Activated effector memory CD4-positive, alpha-beta T cell treated with Interleukin-2 at 50 U/mL for 16 hours (primary cell): Measurements from ENCODE around the gene LTBP4.
A peak's percentile ranks its signal among the peaks of the same experiment; 100 is the strongest.

Experiments used
- DNase-seq: peaks from one replicate; pipeline ENCODE4 v3.0.0-alpha.2; 2020

The LTBP4 gene

DNA sequence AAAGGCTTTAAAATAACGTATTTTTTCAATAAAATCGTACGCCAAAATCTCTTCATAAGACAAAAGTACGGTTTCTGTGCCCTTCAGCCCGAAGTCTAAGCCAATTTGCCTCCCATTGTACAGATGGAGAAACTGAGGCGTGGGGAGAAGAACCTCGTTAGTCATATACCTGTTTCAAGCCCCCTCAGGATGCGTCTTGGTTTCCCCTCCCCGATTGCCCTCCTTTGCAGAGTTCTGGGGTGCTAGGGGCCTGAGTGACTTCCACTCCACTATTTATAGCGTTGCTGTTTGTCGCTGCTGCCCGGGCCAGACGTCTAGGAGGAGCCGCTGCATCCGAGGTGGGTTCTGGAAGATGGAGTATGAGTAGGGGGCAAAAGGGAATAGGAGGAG is 2.3 kb upstream of the LTBP4 start:
- DNase-seq = no peak

DNA sequence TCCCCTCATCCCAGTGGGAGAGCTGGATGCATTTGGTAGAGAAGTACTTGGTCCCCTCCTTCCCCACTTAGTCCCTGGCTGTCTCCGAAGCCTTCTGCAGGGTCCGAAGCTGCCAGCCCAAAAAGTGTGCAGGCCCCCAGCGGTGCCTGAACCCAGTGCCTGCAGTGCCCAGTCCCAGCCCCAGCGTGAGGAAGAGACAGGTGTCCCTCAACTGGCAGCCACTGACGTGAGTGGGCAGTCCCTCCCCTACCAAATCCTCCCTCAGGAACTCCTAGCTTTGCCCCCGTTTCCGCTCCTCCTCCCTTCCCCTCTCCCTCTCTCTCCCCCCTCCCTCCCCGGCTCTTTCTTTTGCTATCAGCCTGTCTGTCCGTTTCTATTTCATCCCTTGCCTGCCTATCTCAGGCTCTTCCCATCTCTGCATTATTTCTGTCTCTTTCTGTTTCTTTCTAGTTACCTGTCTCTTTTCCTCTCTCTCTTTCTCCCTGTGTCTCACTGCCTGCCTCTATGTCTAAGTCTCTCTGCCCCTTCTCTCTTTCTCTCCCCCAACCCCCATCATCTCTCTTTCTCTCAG is 1.8 kb upstream of the LTBP4 start:
- DNase-seq = no peak

DNA sequence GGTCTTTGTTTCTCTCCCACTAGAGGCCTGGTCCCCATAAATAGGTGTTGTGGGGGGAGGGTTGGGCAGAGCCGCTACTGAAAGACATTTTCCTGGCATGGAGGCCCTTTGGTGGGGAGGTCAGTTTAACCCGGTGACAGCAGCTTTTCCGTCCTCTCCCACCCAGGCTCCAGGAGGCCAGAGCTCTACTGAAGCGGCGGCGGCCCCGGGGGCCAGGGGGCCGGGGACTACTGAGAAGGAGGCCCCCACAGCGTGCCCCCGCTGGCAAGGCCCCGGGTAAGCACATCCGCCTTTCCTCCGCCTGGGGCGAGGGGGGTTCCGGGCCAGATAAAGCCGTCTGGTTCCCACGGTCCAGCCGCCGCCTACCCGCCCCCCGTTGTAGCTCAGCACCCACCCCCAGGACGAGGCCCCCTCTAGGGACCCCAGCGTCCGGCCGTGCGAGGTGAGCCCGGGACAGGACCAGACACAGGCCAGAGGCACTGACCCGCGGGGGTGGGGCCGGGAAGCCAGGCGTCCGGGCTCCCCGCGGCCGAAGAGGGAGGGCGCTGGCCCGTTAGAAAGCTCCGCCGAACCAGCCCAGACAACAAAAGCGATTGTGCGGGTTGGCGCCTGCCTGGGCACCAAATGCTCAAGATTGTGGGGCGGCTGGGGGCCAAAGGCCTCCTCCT is 1.1 kb upstream of the LTBP4 start:
- no peak for DNase-seq

DNA sequence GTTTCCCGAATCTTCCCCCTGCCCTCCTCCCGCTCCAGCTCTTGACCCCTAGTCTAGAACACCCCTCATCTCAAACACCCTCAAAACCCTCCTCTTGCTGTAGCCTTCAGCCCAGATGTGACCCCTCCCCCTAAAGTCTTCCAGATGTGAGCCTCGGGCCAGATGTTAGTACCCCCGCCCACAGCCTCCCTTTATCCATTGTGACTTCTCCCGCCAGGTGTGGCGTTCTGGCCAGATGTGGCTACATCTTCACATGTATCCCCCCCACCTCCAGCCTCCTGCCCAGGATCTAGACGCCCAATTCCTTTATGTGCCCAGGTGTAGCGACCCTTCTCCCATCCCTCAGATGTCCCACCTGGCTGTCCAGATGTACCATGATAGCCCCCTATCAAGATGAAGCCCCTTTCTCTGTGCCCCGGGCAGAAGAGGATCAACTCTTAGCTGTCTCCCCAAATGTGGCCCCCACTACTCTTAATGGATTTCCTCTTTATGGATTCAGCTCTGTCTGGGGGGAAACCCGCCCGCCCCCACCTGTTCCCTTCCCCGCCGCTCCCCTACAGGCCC is 517 bp upstream of the LTBP4 start:
- DNase-seq = no peak

DNA sequence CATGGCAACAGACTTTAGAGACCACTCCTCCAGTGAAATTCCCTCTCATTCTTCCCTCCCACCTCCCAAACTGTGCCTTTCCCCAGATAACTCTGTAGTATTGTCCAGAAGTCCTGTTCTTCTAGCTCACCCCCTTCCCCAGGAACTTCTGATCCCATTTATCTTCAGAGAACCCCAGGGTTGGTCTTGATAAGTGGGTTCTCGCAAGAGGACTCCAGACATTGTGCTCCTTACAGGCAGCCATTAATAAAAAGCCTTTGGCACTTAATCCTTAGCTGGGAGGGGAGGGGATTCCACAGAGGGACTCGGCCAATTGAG is 1.9 kb downstream of the LTBP4 start:
- DNase-seq = no peak

DNA sequence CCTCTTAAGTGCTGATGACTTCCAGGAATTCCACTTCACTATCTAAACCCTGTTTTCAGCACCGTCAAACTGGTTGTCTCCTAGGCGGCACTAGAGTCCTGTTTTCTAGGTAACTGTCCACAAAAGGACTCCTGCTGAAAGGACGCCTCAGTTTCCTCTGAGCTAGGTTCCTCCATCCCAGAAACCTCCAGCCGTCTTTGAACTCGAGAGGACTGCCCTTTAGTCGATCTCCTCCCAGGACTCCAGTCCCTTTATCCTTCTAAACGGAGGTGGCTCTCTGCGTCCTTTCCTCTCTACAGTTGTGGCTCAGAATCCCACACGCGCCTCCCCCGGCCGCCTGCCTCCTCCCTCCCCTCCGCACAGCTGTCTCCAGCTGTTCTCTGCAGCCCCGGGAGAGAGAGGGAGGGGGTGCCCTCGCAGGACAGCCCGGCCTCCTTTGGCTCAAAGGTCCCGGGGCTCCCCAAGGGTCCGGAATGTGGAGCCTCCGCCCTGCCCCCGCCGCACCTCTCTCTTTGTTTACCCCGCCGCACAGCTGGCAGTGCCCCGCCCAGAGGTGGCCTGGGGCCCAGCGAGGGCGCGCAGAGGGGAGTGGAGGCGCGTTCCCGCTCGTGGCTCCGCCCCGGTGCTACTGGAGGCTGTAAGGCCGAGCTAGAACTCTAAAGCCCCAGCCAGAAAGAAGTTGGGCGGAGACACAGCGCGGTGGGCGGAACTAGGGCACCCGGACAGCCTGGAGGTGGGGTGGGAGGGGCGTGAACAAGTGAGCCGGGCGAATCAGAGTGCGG is 2.4 kb downstream of the LTBP4 start:
- peak; percentile 99 for DNase-seq

DNA sequence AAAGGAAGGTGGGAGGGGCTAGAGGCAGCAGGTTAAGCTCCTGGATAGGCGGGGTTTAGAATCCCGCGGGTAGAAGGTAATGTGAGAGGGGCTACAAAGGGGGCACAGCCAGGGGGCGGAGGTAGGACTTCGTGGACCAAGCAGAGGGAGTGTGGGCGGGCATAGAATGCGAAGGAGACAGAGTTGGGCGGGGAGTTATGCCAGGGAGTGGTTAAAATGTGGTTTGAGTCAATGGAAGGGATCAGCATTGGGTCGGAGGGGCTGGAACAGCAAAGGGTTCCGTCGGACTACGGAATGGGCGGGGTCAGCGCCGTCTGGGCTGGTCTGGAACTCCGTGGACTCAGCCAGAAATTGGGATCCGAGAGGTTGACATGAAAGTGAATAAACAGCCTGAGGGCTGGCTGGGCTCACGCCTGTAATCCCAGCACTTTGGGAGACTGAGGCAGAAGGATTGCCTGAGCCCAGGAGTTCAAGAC is 3.0 kb downstream of the LTBP4 start:
- DNase-seq = no peak

DNA sequence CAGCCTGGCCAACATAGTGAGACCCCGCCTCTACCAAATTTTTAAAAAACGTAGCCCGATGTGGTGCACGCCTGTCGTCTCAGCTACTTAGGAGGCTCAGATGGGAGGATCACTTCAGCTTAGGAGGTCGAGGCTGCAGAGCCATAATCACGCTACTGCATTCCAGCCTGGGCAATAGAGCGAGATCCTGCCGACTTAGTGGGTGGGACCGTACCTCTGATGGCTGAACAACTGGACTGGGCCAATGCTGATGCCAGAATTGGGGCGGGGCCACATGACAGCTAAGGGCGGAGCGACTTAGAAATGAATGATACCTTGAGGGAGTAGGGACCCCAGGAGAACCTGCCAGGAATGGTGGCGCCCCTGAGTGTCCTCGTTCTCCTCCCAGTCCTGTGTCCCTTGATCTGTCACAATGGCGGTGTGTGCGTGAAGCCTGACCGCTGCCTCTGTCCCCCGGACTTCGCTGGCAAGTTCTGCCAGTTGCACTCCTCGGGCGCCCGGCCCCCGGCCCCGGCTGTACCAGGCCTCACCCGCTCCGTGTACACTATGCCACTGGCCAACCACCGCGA is 3.6 kb downstream of the LTBP4 start:
- DNase-seq = no peak

DNA sequence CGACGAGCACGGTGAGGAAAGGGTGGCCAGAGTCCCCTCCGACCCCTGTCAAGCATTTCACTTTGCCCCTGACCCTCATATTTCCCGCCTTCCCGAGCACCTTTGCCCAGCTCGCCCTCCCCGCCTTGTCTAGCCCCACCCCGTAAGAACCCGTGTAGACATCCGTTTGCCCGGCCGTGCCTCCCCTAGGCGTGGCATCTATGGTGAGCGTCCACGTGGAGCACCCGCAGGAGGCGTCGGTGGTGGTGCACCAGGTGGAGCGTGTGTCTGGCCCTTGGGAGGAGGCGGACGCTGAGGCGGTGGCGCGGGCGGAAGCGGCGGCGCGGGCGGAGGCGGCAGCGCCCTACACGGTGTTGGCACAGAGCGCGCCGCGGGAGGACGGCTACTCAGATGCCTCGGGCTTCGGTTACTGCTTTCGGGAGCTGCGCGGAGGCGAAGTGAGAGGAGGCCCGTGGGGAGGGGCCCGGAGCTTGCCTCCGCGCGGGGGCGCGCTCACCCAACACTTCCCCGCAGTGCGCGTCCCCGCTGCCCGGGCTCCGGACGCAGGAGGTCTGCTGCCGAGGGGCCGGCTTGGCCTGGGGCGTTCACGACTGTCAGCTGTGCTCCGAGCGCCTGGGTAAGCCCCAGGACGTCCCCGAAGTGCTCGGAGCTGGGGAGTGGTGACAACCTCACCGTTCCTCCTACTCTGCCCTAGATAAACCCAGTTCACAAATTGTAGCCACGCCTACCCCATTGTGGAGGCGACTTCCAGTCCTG is 4.2 kb downstream of the LTBP4 start:
- DNase-seq = peak; percentile 84

DNA sequence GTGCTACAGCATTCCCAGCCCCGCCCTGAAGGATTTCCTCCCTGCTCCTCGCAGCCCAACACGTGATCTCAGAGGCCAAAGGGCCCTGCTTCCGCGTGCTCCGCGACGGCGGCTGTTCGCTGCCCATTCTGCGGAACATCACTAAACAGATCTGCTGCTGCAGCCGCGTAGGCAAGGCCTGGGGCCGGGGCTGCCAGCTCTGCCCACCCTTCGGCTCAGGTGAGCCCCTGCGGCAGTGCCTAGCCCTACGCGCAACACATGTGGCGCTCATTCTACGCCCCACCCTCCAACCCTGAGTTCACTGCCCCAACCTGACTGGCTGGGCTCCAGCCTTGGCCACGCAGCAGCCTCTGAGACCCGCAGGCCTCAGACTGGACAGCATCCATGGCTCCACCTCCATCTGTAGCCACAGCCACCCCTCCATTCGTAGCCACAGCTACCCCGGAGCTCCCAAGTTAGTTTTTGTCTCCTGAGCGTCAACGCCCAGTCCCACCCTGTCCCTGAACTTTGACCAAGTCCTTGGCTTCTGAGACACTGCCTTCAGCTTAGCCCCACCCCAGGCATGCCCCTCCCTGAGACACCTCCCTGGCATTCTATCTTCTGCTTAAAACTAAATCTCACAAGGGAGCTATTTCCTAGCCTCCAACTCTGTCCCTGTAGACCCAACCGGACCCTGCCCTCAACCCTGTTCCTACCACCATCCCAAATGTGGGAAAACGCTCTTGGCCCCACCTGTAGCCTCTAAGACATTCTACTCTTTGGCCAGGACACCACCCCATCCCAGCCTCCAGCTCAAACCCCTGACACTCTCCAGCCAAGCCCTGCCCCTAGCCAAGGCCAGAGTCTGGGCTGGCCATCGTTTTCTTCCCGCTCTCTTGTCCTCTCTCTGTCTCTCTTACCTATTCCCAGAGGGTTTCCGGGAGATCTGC is 6.4 kb downstream of the LTBP4 start:
- no peak for DNase-seq

DNA sequence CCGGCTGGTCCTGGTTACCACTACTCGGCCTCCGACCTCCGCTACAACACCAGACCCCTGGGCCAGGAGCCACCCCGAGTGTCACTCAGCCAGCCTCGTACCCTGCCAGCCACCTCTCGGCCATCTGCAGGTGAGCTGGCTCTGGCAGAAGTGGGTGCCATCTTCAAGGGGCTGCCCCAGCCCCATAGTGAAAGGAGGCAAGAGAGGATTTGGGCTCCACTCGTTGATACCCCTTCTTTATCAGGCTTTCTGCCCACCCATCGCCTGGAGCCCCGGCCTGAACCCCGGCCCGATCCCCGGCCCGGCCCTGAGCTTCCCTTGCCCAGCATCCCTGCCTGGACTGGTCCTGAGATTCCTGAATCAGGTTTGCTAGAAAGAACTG is 7.1 kb downstream of the LTBP4 start:
- no peak for DNase-seq

DNA sequence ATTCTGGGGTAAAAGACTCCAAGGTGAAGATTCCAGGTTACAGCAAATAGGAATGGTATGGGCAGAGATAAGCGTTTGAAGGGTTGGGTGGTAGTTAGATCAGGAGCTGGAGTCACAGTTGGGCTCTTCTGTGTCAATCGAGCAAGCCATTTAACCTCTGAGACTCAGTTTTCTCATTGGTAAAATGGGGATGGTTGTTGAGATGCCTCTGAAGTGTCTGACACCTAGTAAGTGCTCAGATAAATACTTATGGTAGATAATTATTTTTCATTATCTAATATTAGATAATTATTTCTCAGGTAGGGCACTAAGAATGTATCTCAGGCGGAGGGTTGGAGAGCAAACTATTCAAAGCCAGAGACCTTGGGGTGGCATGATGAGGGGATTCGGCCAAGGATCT is 7.8 kb downstream of the LTBP4 start:
- no peak for DNase-seq

DNA sequence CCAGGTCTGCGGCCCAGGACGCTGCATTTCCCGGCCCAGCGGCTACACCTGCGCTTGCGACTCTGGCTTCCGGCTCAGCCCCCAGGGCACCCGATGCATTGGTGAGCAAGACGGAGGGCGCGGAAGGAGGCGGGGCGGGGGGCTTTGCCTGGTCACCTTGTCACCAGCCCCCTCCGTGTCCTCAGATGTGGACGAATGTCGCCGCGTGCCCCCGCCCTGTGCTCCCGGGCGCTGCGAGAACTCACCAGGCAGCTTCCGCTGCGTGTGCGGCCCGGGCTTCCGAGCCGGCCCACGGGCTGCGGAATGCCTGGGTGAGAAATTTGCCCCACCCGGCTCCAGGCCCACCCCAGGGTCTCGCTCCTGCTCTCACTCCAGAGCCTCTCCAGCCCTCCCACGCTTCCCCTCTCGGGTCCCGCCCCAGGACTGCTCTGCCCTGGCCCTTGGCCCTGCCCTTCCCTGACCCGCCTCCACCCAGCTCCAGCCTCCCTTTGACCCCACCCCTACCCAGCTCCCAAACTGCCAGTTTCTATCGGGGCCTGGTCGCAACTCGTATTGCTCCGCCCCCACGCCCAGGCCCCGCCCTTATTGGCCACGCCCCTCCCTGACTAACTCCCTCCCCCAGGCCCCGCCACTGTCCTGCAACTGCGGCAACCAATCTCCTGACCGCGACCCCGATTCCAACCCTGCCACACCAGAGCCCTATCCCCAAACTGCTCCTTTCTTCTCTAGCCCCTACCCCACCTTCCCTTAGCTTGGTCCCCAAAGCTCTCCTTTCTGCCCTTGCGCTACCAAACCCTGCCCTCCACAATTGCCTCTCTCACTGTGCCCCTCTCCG is 8.6 kb downstream of the LTBP4 start:
- peak; percentile 83 for DNase-seq

DNA sequence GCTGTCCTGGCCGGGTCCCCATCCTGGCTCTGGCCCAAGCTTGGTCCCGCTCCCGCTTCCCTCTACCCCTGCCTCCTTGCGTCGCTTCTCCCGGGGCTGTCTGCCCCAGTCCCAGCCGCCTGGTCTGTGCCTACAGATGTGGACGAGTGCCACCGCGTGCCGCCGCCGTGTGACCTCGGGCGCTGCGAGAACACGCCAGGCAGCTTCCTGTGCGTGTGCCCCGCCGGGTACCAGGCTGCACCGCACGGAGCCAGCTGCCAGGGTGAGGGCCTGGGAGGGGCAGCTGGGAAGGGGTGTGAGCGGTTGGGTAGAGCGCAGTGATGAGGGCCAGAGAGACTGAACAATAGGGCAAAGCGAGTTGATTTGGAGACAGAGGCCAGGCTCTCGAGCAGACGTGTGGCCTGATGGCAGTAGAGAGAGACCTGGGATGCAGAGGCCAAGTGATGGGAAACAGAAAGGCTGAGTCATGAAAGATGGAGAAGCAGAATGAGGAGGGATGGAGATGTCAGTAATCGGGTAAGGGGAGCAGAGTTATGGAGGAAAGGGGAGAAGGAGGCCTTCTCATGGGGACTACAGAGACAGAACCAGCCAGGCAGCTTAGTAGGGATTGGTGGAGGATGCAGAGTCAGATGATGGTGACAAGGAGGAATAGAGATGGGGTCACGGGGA is 9.4 kb downstream of the LTBP4 start:
- DNase-seq = peak; percentile 70

DNA sequence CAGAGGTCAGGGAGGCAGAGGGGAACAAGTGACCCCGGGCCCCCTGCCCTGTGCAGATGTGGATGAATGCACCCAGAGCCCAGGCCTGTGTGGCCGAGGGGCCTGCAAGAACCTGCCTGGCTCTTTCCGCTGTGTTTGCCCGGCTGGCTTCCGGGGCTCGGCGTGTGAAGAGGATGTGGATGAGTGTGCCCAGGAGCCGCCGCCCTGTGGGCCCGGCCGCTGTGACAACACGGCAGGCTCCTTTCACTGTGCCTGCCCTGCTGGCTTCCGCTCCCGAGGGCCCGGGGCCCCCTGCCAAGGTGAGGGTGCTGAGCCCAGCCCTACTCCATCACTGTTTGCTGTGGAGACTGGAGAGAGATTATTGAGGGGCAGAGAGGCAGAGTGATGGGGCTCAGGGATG is 9.9 kb downstream of the LTBP4 start:
- DNase-seq = peak; percentile 53

DNA sequence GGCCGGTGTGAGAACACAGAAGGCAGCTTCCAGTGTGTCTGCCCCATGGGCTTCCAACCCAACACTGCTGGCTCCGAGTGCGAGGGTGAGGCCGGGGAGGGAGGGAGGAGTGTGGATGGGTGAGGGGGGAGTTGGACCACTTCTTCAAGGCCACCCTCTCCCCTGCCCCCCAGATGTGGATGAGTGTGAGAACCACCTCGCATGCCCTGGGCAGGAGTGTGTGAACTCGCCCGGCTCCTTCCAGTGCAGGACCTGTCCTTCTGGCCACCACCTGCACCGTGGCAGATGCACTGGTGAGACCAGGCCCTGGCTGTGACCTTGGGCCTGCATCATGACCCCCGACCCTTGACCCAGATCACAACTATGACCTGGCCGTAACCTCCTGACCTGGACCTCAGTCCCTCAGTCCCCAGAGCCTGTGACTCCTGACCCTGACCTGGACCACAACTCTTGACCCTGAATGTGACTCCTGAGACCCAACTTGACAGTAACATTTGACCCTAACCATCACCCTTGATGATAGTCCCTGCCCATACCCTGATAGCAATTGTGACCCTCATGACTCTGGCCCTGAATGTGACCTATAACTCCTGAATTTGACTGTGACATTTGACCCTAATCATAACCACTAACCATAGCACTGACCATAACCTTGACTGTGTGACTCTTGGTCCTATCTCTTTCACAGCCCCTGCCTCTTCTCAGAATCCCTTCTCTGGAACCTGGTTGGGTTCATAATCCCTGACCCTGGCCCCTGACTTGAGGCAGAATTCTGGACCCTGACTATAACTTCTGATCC is 10.9 kb downstream of the LTBP4 start:
- no peak for DNase-seq

DNA sequence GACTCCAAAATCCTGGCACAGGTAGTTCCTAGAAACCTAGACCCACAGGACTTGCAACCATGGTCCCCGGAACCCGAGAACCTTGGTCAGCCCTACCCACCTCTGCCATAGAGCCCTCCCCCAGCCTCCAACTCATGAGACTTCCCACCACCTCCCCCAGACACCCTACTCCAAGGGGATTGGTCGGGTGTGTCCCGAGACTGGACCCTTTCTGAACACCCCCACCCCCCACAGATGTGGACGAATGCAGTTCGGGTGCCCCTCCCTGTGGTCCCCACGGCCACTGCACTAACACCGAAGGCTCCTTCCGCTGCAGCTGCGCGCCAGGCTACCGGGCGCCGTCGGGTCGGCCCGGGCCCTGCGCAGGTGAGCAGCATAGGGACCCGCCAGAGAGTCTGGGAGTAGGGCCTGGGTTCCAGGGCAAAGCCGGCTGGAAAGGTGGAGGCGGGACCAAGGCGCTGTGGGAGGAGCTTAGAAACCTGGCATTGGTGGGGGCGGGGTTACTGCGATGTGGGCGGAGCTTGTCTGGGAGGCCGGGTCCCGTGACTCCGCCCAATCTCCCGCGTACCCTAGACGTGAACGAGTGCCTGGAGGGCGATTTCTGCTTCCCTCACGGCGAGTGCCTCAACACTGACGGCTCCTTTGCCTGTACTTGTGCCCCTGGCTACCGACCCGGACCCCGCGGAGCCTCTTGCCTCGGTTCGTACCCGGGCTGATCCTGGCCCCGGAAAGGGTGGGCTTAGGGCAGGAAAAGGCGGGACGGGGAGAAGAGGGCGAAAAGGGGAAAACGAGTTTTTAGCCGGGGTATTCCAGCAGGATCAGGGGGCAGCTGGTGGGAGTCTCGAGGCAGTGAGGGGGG is 11.9 kb downstream of the LTBP4 start:
- DNase-seq = peak; percentile 39
